Activated naive CD8-positive, alpha-beta T cell treated with anti-CD3 and anti-CD28 coated beads, Interleukin-2, amount 50 U/mL, for 24 hours (primary cell): ENCODE results near the gene TMEM205.
"Not testable (repeated sequence)": the region's sequence is repeated elsewhere in the genome, so short reads cannot be mapped to it uniquely, and the experiment has no call there.

Experiments
- ATAC-seq: fragments of 150-1000 bp; cut with Tn5 transposase; one replicate; pipeline ENCODE4 v1.10.0; 2021
- DNase-seq: peaks from one replicate; pipeline ENCODE4 v3.0.0; 2021
- H3K27ac Mint-ChIP-seq: one replicate; pipeline ENCODE4 v1.8.0; 2021; ENCODE audit warnings: mild to moderate bottlenecking, mixed read lengths
- H3K27me3 Mint-ChIP-seq: one replicate; pipeline ENCODE4 v1.8.0; 2021; ENCODE audit warnings: mixed read lengths
- H3K36me3 Mint-ChIP-seq: one replicate; pipeline ENCODE4 v1.8.0; 2021; ENCODE audit warnings: low read depth, mixed read lengths
- H3K4me1 Mint-ChIP-seq: one replicate; pipeline ENCODE4 v1.8.0; 2021; ENCODE audit warnings: mixed read lengths
- H3K4me3 Mint-ChIP-seq: one replicate; pipeline ENCODE4 v1.8.0; 2021; ENCODE audit warnings: mild to moderate bottlenecking, moderate library complexity, mixed read lengths
- H3K9me3 Mint-ChIP-seq: one replicate; pipeline ENCODE4 v1.8.0; 2021; ENCODE audit warnings: mixed read lengths

The TMEM205 gene

GRCh38 chr19:11321191-11322126, 24.6 kb downstream of the TMEM205 start:
- Mint-ChIP-seq H3K27me3 (peaks cover 26% of the 10 kb centered on the region), H3K27ac (no peak overlapping the region), H3K4me3 (no peak overlapping the region), H3K9me3 (no peaks in the 10 kb centered on the region), H3K4me1 (peaks cover 20% of the 10 kb centered on the region), H3K36me3 (no peaks in the 10 kb centered on the region)
- no peak for DNase-seq
- no peak for ATAC-seq

DNA sequence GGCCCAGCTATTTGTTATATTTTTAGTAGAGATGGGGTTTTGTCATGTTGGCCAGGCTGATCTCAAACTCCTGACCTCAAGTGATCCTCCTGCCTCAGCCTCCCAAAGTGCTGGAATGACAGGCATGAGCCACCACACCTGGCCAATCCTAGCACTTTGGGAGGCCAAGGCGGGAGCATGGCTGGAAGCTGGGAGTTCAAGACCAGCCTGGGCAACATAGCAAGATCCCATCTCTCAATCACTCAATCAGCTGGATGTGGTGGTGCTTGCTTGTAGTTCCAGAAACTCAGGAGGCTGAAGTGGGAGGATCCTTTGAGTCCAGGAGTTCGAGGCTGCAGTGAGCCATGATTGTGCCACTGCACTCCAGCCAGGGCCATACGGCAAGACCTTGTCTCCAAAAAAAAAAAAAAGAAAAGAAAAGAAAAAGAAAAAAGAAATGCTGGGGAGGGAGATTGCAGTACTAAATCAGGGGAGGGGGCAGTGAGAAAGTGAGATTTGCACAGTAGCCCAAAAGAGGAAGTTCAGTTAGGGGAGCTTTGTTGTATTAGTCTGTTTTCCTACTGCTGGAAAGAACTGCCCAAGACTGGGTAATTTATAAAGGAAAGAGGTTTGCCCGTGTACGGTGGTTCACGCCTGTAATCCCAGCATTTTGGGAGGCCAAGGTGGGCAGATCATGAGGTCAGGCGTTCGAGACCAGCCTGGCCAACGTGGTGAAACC, 25.6 kb downstream of the TMEM205 start:
- ATAC-seq, H3K9me3 Mint-ChIP-seq, H3K27ac Mint-ChIP-seq, DNase-seq, H3K36me3 Mint-ChIP-seq, H3K4me3 Mint-ChIP-seq: not testable (repeated sequence)
- H3K27me3 Mint-ChIP-seq: peaks cover 26% of the 10 kb centered on the region
- peaks cover 23% of the 10 kb centered on the region for H3K4me1 Mint-ChIP-seq

GRCh38 chr19:11306337-11306736, 39.7 kb downstream of the TMEM205 start:
- Mint-ChIP-seq H3K4me1 (no peaks in the 10 kb centered on the region), H3K27me3 (peaks cover 6% of the 10 kb centered on the region), H3K9me3 (no peaks in the 10 kb centered on the region), H3K4me3 (no peak overlapping the region), H3K27ac (no peak overlapping the region), H3K36me3 (no peaks in the 10 kb centered on the region)
- no peak for ATAC-seq
- DNase-seq: no peak

DNA sequence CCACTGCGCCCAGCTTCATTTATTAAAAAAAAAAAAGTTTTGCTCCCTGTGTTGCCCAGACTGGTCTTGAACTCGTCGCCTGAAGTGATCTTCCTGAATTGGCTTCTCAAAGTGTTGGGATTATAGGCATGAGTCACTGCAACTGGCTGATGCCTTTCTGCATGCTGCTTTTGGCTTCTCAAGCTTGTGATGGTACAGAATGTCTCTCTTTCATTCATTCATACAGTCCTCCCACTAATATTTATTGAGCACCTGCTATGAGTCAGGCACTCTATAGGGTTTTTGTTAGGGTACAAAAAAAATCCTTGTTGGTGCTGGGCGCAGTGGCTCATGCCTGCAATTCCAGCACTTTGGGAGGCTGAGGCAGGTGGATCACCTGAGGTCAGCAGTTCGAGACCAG, 41.1 kb downstream of the TMEM205 start:
- H3K27me3 Mint-ChIP-seq: peaks cover 5% of the 10 kb centered on the region
- no peaks in the 10 kb centered on the region for H3K9me3 Mint-ChIP-seq
- H3K4me1 Mint-ChIP-seq: no peaks in the 10 kb centered on the region
- no peak for DNase-seq
- no peaks in the 10 kb centered on the region for H3K36me3 Mint-ChIP-seq
- no peak overlapping the region for H3K4me3 Mint-ChIP-seq
- no peak for ATAC-seq
- no peak overlapping the region for H3K27ac Mint-ChIP-seq

- Mint-ChIP-seq H3K36me3 (no peaks in the 10 kb centered on the region), H3K9me3 (no peaks in the 10 kb centered on the region), H3K27me3 (peaks cover under 1% of the 10 kb centered on the region), H3K4me3 (no peak overlapping the region), H3K27ac (no peak overlapping the region), H3K4me1 (no peaks in the 10 kb centered on the region)
- no peak for ATAC-seq
- DNase-seq: no peak
Observed at GRCh38 chr19:11300811-11301120, 45.3 kb downstream of the TMEM205 start.

GRCh38 chr19:11299946-11300810, 45.9 kb downstream of the TMEM205 start:
- no peak overlapping the region for H3K27ac Mint-ChIP-seq
- H3K4me3 Mint-ChIP-seq: no peak overlapping the region
- ATAC-seq (no peak), DNase-seq (no peak)
- H3K4me1 Mint-ChIP-seq: no peaks in the 10 kb centered on the region
- H3K36me3 Mint-ChIP-seq: no peaks in the 10 kb centered on the region
- peaks cover 5% of the 10 kb centered on the region for H3K27me3 Mint-ChIP-seq
- no peaks in the 10 kb centered on the region for H3K9me3 Mint-ChIP-seq

- H3K9me3 Mint-ChIP-seq: no peaks in the 10 kb centered on the region
- H3K4me1 Mint-ChIP-seq: peaks cover 9% of the 10 kb centered on the region
- no peak overlapping the region for H3K27ac Mint-ChIP-seq
- no peaks in the 10 kb centered on the region for H3K36me3 Mint-ChIP-seq
- H3K27me3 Mint-ChIP-seq: peaks cover 21% of the 10 kb centered on the region
- ATAC-seq: no peak
- no peak for DNase-seq
- no peak overlapping the region for H3K4me3 Mint-ChIP-seq
Observed at GRCh38 chr19:11296264-11296663, 49.8 kb downstream of the TMEM205 start.

- H3K27me3 Mint-ChIP-seq: peaks cover 21% of the 10 kb centered on the region
- H3K4me3 Mint-ChIP-seq: no peak within 1 kb of the TSS
- H3K9me3 Mint-ChIP-seq: no peaks in the 10 kb centered on the region
- H3K27ac Mint-ChIP-seq: no peak within 1 kb of the TSS
- peaks cover 9% of the 10 kb centered on the region for H3K4me1 Mint-ChIP-seq
- no peaks in the 10 kb centered on the region for H3K36me3 Mint-ChIP-seq
- ATAC-seq: no peak
- no peak for DNase-seq
Observed at GRCh38 chr19:11295665-11296245, 50.3 kb downstream of the TMEM205 start, which contains the start of gene TSPAN16. Gene TSPAN16, plus strand, starts transcription at chr19:11296160. Its CDS starts 138 bp downstream, at chr19:11296298.

DNA sequence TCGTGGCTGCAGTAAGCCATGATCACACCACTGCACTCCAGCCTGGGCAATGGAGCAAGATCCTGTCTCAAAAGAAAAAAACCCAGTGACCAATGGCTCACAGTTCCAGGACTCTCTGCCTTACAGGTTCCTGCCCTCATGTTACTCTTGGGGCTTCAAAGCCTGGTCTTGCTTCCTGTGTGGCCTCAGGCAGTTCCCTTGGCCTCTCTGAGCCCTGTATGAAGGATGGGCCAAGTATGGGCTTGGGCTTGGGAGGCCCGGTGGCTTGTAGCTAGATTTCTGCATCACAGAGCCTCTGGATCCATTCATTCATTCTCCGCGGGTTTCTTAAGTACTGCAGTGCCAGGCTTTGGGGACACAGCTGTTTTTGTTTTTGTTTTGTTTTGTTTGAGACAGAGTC, 50.9 kb downstream of the TMEM205 start:
- Mint-ChIP-seq H3K27ac (no peak overlapping the region), H3K27me3 (peaks cover 21% of the 10 kb centered on the region), H3K4me1 (peaks cover 9% of the 10 kb centered on the region), H3K4me3 (no peak overlapping the region), H3K9me3 (no peaks in the 10 kb centered on the region), H3K36me3 (no peaks in the 10 kb centered on the region)
- ATAC-seq (no peak), DNase-seq (no peak)

DNA sequence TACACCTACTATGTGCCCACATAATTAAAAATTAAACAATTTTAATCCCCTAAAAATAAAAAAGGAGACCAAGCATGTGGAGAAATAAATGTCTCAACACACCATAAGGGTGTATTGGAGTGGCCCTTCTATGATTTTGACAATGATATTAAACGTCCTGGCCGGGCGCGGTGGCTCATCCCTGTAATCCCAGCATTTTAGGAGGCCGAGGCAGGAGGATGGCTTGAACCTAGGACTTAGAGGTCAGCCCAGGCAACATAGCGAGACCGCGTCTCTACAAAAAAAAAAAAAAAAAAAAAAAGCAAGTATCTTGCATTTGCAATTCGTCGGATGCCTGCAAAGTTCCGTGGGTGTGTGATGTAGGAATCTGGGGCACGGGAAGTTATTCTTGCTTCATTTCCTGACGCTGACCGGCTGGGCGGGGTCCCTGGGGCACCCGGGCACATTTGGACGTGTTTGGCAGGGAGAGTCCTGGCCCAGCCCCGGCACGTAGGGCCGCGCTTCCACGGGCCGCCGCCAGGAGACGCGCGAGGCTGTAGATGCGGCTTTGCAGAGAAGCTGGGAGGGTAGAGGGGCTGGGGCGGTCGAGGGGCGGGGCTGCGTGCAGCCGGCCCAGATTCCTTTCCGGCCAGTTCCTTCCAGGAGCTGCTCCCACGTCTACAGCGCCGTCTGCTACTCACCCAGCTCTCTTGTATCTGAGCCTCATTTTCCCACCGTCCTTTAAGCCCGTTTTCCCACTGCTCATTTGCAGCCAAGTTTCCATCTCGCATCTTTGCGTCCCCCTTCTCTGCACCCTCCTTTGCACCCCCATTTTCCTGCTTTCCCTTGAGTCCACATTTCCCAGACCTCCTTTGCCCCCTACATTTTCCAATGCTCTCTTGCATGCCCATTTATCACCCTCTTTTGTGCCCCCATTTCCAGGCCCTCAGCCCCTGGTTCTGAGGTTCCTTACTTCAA, 52.4 kb downstream of the TMEM205 start:
- H3K9me3 Mint-ChIP-seq: no peaks in the 10 kb centered on the region
- H3K4me1 Mint-ChIP-seq: peaks cover 9% of the 10 kb centered on the region
- peak; percentile 90 for DNase-seq
- peak overlapping the region; percentile 43 for H3K4me3 Mint-ChIP-seq
- no peaks in the 10 kb centered on the region for H3K36me3 Mint-ChIP-seq
- peaks cover 27% of the 10 kb centered on the region for H3K27me3 Mint-ChIP-seq
- no peak overlapping the region for H3K27ac Mint-ChIP-seq
- peak; percentile 96 for ATAC-seq
